Esophagus squamous epithelium (tissue), 4 donors: ENCODE data around the gene KRTAP12-1.

Experiments used
- POLR2A ChIP-seq, 4 donors: fragments of 450-650 bp; IDR thresholded peaks; one replicate each; pipeline ENCODE4 v1.6.1; 2017; ENCODE audit warnings: antibody characterized with exemption in 4 of 4, mild to moderate bottlenecking in 4 of 4, moderate library complexity in 3 of 4
- TF ChIP-seq, protein P1 (sequence below), 6 experiments: fragments of 450-650 bp in 4 of 6; fragments of 200-600 bp in 2 of 6; sonication (generic) in 2 of 6; IDR thresholded peaks; one replicate each; pipeline ENCODE4 v1.5.1; 2016 to 2019; ENCODE audit warnings: antibody characterized with exemption in 6 of 6, mild to moderate bottlenecking in 4 of 6, moderate library complexity in 4 of 6

- TF ChIP-seq, protein P1, sequence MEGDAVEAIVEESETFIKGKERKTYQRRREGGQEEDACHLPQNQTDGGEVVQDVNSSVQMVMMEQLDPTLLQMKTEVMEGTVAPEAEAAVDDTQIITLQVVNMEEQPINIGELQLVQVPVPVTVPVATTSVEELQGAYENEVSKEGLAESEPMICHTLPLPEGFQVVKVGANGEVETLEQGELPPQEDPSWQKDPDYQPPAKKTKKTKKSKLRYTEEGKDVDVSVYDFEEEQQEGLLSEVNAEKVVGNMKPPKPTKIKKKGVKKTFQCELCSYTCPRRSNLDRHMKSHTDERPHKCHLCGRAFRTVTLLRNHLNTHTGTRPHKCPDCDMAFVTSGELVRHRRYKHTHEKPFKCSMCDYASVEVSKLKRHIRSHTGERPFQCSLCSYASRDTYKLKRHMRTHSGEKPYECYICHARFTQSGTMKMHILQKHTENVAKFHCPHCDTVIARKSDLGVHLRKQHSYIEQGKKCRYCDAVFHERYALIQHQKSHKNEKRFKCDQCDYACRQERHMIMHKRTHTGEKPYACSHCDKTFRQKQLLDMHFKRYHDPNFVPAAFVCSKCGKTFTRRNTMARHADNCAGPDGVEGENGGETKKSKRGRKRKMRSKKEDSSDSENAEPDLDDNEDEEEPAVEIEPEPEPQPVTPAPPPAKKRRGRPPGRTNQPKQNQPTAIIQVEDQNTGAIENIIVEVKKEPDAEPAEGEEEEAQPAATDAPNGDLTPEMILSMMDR (IDR thresholded peaks at IDR 0.05): no peak
- TF ChIP-seq POLR2A (IDR thresholded peaks at IDR 0.05): no peak
Measured at GRCh38 chr21:44654576-44655175, 27.3 kb downstream of the KRTAP12-1 start, which contains the start of gene KRTAP12-4.
